NCI-H460 (cell line): ENCODE data around the gene SRPRB. TPM values are rescaled to one million over a fixed set of nuclear protein-coding genes. Genes with fewer than 3 reads are reported as not detected.
"Not testable (repeated sequence)": the region's sequence is repeated elsewhere in the genome, so short reads cannot be mapped to it uniquely, and the experiment has no call there.

ENCODE experiments used
- DNase-seq: peaks from one replicate; pipeline ENCODE4 v3.0.0-alpha.2; 2016; ENCODE audit warnings: low read depth; ENCODE audit errors: extremely low read depth
- total RNA-seq: library from RNA; depleted of rRNA; stranded (reverse); fragments of >200 nt; shearing (Covaris generic); gene quantifications from 2 replicates; pipeline ENCODE4 v1.2.3, GENCODE V29; 2014

Gene SRPRB
- total RNA-seq, 1 experiment from 2014 or later = 58.6 TPM

DNA sequence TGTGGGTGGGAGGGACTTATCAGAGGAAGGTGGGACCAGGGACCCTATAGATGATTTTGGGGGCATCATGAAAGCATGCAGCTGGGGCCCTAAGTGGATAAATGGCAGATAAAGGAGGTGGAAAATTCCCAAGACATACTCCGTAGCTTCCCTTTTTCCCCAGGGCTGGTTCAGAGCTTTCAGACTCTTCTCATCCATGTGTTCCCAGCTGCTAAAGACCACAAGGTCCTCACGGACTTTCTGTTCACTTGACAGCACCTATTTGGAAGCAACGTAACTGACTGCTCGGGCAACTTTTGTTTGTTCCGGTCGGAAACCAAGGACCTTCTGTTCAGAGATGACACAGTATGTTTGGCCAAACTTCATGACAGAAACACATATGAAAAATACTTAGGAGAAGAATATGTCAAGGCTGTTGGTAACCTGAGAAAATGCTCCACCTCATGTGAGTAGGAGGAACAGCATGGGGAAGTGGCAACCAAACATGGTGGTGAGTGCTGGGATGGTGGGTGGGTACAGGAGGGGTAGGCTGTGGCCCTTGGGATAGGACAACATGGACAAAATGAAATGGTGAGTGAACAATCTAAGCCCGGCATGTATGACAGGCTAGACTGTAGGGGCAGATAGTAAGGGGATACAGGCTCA, 28.7 kb upstream of the SRPRB start:
- no peak for DNase-seq

DNA sequence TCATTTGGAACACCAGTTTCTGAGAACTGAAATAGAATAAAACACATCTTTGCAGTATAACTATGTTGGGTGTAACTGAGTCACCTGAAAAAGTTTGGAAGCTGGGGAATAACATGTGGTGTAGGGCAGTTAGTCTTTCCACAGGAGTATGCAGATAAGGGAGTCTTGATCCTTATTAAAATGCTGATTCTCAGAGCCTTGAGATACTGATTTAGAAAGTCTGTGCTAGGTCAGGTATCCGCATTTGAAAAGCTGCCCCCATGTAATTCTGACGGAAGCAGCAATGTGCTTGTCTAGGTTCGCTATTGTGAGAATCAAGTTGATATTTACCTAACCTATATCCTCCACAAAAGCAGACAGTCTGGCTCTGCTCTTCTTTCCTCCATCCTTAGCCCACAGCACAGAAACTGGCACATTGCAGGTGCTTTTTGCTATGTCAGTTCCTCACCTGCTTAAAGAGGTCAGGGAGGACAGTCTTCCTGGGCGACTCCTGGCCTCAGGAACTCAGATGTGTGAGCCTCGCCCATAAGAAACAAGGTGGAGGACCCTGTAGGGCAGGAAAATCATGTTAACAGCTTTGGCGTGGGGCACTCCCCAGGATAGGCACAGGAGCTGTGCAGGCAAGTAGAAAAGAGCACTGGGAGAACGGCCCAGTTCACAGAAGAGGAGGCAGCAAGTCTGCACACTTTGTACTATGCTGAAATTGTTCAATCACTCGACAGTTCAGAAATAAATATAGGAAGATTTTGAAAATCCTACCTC, 27.6 kb upstream of the SRPRB start:
- no peak for DNase-seq

DNA sequence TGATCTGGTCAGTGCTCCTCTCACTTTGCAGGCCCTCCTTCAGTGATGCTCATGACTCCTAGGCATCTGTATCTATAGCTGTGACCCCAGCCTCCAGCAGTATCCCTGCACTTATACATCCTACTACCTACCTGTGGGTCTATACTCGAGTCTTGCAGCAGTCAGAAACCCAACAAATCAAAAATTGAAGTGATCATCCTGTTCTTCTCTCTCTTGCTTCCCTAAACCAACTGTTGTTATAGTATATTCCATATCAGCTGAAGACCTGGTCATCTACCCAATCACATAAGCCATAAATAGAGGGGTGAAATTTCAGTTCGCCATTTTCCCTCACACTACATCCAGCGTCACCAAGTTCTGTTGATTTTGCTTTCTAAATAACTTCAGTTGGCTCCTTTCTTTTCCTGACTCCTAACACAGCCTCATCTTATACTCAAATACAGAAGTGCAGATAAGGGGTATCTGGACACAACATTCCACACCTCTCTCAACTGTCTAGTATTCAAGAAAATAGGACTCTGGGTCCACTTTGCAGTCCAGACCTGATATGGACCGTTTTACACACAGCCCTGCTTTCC, 25.9 kb upstream of the SRPRB start:
- no peak for DNase-seq

DNA sequence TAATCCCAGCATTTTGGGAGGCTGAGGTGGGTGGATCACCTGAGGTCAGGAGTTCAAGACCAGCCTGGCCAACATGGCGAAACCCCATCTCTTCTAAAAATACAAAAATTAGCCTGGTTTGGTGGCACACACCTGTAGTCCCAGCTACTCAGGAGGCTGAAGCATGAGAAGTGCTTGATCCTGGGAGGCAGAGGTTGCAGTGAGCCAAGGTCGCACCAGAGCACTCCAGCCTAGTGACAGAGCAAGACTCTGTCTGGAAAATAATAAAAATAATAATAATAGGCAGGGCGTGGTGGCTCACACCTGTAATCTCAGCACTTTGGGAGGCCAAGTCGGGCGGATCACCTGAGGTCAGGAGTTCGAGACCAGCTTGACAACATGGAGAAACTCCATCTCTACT, 24.9 kb upstream of the SRPRB start:
- not testable (repeated sequence) for DNase-seq

DNA sequence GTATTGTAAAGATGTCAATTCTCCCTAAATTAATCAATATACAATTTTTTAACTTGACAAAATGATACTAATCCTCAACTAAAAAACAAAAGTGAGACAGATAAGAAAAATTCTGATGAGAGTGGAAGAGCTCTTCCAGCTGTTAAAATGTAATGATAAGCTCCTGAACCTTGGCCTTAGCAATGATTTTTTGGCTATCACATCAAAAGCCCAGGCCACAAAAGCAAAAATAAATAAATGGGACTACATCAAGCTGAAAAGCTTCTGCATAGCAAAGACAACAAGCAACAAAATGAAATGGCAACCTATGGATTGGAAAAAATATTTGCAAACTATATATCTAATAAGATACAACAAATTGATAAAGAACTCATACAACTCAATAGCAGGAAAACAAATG, 24.0 kb upstream of the SRPRB start:
- no peak for DNase-seq

DNA sequence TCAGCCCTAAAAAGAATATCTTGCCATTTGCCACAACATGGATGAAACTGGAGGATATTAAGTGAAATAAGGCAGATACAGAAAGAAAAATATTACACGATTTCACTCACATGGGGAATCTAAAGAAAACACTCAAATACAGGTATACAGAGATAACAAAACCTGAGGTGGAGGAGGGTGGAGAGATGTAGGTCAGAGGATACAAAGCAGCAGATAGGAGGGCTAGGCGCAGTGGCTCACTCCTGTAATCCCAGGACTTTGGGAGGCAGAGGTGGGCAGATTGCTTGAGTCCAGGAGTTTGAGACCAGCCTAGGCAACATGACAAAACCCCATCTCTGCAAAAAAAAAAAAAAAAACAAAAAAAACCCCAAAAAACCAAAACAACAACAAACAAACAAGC, 23.2 kb upstream of the SRPRB start:
- DNase-seq = no peak

DNA sequence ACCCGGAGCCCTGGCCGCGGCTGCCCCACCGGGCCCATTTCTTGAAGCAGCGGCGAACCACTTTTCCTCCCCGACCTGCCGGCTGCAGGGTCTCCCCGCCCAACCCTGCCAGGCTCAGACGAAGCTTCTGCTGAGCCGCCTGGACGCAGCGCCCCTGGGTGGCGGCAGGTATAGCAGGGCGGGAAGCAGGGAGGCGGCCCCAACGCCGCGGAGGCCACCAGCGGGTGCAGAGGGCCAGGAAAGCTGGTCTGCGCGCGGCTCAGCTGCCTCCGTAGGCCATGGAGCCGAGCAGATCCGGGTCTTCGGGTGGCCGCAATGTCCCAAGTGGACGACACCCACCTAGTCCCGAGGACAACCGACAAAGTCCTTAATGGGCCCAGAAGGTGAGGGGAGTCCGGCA, 21.9 kb upstream of the SRPRB start:
- DNase-seq = no peak

DNA sequence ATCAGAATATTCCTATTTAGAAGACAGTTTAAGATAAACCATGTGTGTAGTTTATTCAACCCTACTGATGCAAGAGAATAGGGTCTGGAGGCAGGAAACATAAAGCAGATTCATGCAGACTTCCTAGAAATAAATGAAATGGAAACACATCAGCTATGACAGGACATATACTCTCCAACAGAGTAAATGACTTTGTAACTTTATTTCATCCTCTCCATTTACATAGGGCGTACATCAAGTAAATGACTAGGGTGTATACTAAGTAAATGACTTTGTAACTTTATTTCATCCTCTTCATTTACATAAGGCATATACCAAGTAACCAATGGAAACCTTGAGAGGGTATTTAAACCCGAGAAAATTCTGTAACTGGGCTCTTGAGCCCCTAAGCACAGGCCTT, 17.6 kb upstream of the SRPRB start:
- no peak for DNase-seq

DNA sequence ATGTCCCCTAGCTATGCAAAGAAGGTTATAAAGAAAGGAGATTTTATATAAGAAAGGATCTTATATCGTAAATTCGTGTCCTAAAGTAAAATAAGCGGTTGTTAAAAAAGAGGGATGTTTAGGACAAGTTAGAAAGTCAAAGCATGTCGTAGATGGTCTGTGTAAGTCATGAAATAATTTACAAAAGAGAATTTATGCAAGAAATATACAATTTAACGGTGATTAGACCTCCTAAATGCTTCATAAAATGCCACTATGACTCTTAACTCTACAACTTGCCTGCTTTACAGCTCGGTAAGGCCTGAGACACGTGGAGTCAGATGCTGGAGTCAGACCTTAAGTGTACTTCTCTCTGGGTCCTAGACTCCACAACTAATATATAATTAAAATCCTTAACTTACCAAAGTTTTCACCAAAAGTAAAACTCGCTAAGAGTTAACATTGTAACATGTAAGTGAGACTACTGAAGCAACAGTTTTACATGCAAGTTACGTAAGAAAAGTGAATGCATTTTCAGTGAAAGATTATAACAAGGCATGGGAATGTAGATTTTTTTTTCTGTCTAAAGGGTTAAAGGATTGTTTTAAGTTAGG, 13.3 kb upstream of the SRPRB start:
- no peak for DNase-seq

DNA sequence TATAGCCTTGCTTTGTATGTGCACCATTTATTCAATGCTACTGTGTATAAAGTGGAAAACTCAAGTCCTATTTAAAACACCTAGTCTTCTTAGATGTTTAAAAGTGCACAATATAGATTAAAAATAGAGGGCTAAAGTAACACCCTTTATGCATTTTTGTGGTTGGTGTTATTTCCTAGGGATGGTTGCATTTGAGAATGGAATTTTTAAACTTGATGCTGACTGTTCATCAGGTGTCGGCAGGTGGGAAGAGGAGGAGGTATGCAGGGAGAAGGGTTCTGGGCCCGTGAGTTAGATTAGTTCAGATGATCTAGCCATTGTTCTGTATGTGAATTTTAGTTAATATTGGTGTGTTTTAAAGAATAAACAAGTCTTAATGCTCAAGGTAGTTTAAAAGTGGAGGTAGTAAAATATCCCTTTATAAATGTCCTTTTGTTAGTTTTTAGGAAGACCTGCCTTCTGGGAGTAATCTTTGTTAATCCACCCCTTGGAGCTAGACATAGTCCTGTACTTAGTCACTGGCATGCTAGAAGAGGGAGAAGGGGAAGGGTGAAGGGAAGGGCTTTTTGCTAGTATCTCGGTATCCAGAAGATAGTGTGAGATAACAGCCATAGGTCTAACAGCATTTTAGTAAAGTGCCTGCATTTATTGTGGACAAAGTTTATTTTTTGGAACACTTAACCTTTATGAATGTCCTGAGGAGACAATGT, 8.1 kb upstream of the SRPRB start:
- DNase-seq = no peak

DNA sequence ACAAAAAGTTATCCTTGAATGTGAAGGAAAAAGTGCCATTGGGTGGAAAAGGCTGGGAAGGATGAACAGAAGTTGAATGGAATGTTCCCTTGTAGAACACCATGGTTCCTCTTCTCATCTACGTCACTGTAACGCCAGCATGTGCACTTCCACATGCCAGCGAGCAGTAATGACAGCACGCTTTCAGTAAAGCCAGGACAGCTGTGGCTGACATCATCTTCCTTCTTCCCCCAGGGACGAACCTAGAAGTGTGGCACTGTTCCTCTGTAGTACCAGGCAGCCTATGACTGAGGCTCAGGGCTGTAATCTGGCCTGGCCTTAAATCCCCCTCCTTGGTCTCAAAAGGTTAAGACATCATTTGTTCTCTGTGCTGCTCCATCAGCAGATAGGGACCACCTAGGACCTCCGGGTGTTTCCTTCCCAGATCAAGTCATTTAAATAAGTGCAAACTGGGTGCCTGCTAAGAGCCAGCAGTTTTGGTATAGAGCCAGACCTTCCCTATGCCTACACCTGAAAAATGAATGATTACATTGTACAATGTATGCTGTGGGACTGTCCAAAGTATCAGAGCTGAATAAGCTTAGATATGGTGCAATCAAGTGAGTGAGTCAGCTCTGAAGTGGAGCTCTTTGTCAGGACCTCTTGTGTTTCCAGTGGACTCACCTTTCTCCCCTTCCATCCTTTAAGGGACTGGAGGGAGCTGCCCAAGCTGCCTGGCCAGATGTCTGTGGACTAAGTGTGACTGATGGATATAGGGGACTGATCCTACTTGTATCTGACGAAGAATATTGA, 5.6 kb upstream of the SRPRB start:
- DNase-seq = no peak

DNA sequence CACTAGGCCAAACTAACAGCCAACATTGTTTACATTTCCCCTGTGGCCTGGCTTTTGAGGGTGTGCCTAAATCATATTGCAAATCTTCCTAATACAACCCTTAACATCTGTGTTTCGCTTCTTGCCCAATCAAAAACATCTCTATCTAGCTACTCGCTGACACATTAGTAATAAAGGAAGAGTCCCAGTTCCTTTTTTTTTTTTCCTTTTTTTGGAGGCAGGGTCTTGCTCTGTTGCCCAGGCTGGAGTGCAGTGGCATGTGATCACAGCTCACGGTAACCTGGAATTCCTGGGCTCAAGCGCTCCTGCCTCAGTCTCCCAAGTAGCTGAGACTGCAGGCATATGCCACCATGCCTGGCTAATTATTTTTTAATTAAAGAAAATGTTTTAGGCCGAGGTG, 2.1 kb upstream of the SRPRB start:
- DNase-seq = no peak

DNA sequence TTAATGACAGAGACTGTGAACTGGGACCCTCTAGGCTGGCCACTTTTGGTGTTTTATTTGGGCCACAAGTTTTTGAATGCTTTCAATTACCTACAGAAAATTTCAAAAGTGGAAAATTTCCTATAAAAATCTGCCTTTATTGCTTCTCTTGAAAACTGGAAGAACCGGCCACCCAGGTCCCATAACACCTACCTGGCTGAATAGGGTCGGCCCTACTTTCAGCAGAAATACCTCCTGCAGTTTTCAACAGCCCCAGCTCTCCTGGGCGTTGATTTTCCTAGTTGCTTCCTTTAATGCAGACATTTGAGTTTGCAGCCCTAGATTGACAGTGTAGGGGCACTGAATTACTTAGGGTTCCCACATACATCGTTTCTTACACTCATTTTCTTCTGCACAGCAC, 719 bp upstream of the SRPRB start:
- DNase-seq = no peak

DNA sequence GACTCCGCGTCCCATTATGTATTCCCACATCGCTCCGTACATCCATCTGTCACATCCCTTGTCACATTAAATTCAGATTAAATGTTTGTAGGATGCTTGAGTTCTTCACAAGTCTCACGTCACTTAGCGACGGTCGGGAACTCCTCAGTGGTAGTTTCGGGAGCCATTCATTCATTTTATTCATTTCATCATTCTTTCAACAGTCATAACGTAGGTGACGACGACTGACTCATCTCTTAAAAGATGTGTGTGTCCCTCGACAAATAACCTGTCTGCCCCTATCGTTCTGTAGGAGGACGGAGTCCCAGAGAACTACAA, 272 bp upstream of the SRPRB start:
- no peak for DNase-seq

DNA sequence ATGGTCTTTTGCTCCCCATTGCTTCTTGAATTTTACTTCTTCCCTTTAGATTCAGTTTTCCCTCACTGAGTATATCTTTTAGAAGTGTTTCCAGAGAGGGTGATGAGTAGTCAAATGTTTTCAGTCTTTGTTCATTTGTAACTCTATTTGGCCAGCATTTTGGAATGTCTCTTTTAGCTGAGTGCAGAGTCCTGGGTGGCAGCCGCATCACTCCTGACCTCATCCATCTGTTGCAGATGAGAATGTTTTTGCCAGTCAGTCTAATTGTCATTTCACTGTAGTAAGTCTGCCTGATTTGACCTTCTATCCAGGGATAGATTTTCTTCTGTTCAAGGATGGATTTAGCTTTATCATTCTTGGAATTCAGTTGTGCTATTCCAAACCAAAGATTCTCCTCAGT, 7.3 kb downstream of the SRPRB start:
- DNase-seq = no peak

DNA sequence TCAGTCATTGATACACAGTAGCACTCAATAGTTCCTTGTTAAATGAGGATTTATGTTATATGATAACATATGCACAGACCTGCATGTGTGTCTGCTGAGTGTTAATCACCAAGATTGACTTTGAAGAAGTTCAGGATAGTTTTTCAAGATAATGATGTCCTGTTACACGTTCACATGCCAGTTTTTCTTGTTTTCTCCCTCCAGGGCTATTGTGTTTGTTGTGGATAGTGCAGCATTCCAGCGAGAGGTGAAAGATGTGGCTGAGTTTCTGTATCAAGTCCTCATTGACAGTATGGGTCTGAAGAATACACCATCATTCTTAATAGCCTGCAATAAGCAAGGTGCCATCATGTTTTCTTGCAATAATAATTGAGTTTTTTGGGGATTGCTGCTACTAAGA, 9.8 kb downstream of the SRPRB start:
- DNase-seq = no peak

DNA sequence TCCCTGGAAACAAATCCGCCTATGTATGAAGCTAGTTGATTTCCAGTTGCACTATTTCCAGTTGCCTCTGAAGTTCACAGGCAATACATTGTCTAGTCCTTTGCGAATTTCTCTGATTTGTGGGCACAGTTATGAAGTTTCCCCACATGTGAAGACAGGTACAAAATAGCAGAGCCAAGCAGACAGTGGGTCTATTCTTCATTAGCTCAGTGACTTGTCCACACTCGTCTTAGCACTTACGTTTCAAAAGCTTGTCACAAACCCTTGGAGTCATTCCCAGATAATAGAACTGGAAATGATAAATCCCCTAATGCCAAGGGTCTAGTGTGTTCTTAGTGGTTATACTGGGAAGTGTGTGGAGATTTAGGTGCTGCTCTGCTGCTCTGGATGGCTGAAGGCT, 14.5 kb downstream of the SRPRB start:
- DNase-seq = no peak

DNA sequence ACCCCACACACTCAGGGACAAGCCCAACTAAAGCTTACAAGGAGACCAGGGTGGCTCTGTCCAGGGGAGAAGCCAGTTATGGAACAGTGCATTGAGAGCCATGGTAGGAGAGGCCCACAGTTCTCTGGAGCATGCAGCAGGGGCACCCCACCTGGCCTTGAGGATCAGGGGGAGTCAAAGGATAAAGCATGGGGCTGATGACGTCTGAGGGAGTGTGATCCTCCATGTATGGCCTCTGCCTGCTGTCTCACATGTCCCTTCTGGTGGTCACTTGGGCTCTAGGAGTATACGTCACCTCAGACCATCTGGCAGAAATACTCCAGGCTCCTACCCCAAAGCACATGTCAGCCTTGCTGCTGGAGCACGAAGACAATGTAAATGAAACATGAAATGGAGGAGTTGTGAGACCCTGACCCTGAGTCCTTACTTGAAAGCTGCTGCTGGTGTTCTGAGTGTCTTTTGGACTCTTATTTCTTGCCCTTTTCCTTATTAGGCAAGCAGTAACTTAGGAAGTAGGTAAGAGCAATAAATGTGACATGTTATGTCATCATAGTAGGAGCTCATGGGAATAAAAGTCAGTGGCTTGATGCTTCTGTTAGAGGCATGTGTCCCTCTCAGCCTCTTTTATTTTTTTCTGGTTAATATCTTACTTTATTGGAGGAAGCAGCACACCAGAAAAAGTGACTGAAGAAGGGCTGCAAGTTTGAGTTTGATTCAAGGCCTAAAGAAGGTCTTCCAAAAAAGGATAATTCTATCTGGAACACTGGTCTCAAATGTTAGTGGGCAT, 15.5 kb downstream of the SRPRB start:
- no peak for DNase-seq

DNA sequence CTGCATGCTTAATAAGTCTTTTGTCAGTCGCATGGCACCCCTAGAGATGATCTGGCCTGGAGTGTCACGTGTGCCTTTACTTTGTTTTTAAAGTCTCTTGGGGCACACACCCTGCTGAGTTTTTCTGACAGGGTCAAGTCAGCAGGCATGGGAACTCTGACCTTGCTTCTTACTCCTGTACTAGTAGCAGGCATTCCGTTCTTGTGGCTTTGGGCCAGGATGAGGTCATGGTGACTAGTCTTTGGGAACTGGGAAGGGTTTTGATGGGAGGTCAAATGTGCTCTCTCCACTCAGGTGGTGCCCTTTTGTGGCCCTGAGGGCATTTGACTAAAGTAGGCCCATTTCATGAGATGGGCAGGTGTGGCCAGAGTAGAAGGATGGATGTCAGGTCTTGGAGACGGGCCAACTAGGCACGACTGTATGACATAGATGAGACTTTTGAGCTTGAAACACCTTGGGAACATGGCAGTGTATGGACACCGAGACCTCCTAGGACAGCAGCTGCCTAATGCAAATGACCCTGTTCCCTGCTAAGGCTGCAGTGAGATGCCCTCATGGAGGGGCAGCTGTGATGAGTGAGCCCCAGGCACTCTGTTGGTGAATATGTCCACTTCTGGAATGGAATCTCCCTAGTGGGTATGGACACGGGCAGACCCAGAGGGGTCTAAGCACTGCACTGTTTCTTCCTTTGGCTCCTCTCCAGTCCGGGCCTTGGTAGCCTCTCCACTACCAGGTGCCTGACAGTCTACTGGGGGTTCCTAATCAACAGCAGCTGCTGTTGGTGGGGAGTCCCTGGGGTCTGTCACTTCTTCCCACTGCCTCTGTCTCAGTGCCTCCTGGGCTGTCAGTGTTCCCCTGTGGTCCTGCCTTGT, 16.4 kb downstream of the SRPRB start:
- DNase-seq = peak; percentile 54
